Measurements from ENCODE around the gene CEMIP.

The CEMIP gene

DNA sequence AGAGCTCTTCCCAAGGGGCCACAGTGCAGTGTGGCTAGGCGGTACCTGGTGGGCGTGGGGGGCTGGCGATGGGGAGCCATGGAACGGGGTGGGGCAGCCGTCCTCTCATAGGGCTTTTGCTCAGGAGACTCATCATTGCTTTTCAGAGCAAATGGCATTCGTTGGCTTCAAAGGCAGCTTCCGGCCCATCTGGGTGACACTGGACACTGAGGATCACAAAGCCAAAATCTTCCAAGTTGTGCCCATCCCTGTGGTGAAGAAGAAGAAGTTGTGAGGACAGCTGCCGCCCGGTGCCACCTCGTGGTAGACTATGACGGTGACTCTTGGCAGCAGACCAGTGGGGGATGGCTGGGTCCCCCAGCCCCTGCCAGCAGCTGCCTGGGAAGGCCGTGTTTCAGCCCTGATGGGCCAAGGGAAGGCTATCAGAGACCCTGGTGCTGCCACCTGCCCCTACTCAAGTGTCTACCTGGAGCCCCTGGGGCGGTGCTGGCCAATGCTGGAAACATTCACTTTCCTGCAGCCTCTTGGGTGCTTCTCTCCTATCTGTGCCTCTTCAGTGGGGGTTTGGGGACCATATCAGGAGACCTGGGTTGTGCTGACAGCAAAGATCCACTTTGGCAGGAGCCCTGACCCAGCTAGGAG is 169.6 kb downstream of the CEMIP start:
- no peak for DNase-seq (ENCODE audit: extremely low spot score)
- POLR2A ChIA-PET = no interaction called here
- no peak for TF ChIP-seq FOXM1 (IDR thresholded peaks at IDR 0.05; ENCODE audit: borderline replicate concordance)
- TF ChIP-seq L3MBTL2 (conservative IDR thresholded peaks at IDR 0.05) = no peak
- TF ChIP-seq HDGF (IDR thresholded peaks at IDR 0.05; ENCODE audit: borderline replicate concordance) = no peak
- no peak for TF ChIP-seq TARDBP (IDR thresholded peaks at IDR 0.05)
- TF ChIP-seq ZNF384 (IDR thresholded peaks at IDR 0.05) = no peak
- CTCF ChIA-PET = no interaction called here

DNA sequence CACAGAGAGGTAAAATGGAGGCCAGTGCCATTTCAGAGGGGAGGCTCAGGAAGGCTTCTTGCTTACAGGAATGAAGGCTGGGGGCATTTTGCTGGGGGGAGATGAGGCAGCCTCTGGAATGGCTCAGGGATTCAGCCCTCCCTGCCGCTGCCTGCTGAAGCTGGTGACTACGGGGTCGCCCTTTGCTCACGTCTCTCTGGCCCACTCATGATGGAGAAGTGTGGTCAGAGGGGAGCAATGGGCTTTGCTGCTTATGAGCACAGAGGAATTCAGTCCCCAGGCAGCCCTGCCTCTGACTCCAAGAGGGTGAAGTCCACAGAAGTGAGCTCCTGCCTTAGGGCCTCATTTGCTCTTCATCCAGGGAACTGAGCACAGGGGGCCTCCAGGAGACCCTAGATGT is 170.6 kb downstream of the CEMIP start:
- POLR2A ChIA-PET = no interaction called here
- no peak for DNase-seq (ENCODE audit: extremely low spot score)
- CTCF ChIA-PET = interaction anchor here (0.5 kb wide), 1 partner anchor 25 kb away, joined by 3 read pairs; no protein-coding TSS in a partner anchor
- no peak for TF ChIP-seq FOXK2 (IDR thresholded peaks at IDR 0.05)
- TF ChIP-seq FOXA1 (IDR thresholded peaks at IDR 0.05) = no peak
- TF ChIP-seq SUZ12 (IDR thresholded peaks at IDR 0.05) = no peak
- TF ChIP-seq, protein P1, sequence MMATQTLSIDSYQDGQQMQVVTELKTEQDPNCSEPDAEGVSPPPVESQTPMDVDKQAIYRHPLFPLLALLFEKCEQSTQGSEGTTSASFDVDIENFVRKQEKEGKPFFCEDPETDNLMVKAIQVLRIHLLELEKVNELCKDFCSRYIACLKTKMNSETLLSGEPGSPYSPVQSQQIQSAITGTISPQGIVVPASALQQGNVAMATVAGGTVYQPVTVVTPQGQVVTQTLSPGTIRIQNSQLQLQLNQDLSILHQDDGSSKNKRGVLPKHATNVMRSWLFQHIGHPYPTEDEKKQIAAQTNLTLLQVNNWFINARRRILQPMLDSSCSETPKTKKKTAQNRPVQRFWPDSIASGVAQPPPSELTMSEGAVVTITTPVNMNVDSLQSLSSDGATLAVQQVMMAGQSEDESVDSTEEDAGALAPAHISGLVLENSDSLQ (IDR thresholded peaks at IDR 0.05) = no peak
- no peak for TF ChIP-seq LEF1 (IDR thresholded peaks at IDR 0.05; ENCODE audit: borderline replicate concordance)
- TF ChIP-seq BHLHE40 (IDR thresholded peaks at IDR 0.05; ENCODE audit: borderline replicate concordance) = no peak
- TF ChIP-seq L3MBTL2 (conservative IDR thresholded peaks at IDR 0.05) = no peak

DNA sequence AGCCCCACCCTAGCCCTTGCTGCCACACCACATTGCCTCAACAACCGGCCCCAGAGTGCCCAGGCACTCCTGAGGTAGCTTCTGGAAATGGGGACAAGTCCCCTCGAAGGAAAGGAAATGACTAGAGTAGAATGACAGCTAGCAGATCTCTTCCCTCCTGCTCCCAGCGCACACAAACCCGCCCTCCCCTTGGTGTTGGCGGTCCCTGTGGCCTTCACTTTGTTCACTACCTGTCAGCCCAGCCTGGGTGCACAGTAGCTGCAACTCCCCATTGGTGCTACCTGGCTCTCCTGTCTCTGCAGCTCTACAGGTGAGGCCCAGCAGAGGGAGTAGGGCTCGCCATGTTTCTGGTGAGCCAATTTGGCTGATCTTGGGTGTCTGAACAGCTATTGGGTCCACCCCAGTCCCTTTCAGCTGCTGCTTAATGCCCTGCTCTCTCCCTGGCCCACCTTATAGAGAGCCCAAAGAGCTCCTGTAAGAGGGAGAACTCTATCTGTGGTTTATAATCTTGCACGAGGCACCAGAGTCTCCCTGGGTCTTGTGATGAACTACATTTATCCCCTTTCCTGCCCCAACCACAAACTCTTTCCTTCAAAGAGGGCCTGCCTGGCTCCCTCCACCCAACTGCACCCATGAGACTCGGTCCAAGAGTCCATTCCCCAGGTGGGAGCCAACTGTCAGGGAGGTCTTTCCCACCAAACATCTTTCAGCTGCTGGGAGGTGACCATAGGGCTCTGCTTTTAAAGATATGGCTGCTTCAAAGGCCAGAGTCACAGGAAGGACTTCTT is 171.3 kb downstream of the CEMIP start:
- CTCF ChIA-PET = interaction anchor here (0.5 kb wide), 1 partner anchor 24 kb away, joined by 3 read pairs; no protein-coding TSS in a partner anchor
- TF ChIP-seq ELF4 (IDR thresholded peaks at IDR 0.05) (no peak), SP1 (IDR thresholded peaks at IDR 0.05) (no peak), ZNF384 (IDR thresholded peaks at IDR 0.05) (no peak), LEF1 (IDR thresholded peaks at IDR 0.05; ENCODE audit: borderline replicate concordance) (no peak), NFRKB (IDR thresholded peaks at IDR 0.05) (no peak), TARDBP (IDR thresholded peaks at IDR 0.05) (no peak), CTBP1 (IDR thresholded peaks at IDR 0.05; ENCODE audit: borderline replicate concordance) (no peak), ARNT (IDR thresholded peaks at IDR 0.05) (no peak), FOXA1 (IDR thresholded peaks at IDR 0.05) (no peak), FOXK2 (IDR thresholded peaks at IDR 0.05) (no peak), L3MBTL2 (conservative IDR thresholded peaks at IDR 0.05) (no peak), BHLHE40 (IDR thresholded peaks at IDR 0.05; ENCODE audit: borderline replicate concordance) (no peak), FOXM1 (IDR thresholded peaks at IDR 0.05; ENCODE audit: borderline replicate concordance) (no peak)
- TF ChIP-seq, protein P1 (IDR thresholded peaks at IDR 0.05) = no peak
- no peak for DNase-seq (ENCODE audit: extremely low spot score)
- POLR2A ChIA-PET = no interaction called here

DNA sequence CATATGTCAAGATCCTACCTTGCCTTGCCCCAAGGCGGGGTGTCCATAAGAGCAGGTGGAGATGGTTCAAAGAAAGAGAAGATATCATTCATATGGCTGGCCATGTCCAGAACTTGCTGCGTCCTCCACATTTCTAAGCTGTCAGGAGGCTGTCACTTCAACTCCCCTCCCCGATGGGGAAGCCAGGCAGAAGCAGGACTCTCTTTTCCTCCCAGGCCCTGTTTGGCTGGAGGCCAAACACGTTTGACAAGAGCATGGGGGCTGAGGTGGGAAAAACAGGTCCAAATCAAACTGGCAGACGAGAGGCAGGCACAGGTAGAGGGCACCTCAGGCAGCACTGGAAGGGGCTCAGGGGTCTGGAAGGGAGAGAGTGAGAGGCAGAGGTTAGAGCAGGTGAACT is 172.8 kb downstream of the CEMIP start:
- CTCF ChIA-PET = no interaction called here
- POLR2A ChIA-PET = no interaction called here
- no peak for DNase-seq (ENCODE audit: extremely low spot score)
- TF ChIP-seq SP1 (IDR thresholded peaks at IDR 0.05) = no peak
- no peak for TF ChIP-seq SUZ12 (IDR thresholded peaks at IDR 0.05)
- TF ChIP-seq LEF1 (IDR thresholded peaks at IDR 0.05; ENCODE audit: borderline replicate concordance) = no peak
- no peak for TF ChIP-seq FOXA1 (IDR thresholded peaks at IDR 0.05)
- no peak for TF ChIP-seq ELF4 (IDR thresholded peaks at IDR 0.05)
- no peak for TF ChIP-seq HDGF (IDR thresholded peaks at IDR 0.05; ENCODE audit: borderline replicate concordance)
- TF ChIP-seq, protein P1 (IDR thresholded peaks at IDR 0.05) = no peak
- no peak for TF ChIP-seq L3MBTL2 (conservative IDR thresholded peaks at IDR 0.05)
- no peak for TF ChIP-seq BHLHE40 (IDR thresholded peaks at IDR 0.05; ENCODE audit: borderline replicate concordance)
- no peak for TF ChIP-seq TARDBP (IDR thresholded peaks at IDR 0.05)
- no peak for TF ChIP-seq CTBP1 (IDR thresholded peaks at IDR 0.05; ENCODE audit: borderline replicate concordance)
- no peak for TF ChIP-seq FOXM1 (IDR thresholded peaks at IDR 0.05; ENCODE audit: borderline replicate concordance)

DNA sequence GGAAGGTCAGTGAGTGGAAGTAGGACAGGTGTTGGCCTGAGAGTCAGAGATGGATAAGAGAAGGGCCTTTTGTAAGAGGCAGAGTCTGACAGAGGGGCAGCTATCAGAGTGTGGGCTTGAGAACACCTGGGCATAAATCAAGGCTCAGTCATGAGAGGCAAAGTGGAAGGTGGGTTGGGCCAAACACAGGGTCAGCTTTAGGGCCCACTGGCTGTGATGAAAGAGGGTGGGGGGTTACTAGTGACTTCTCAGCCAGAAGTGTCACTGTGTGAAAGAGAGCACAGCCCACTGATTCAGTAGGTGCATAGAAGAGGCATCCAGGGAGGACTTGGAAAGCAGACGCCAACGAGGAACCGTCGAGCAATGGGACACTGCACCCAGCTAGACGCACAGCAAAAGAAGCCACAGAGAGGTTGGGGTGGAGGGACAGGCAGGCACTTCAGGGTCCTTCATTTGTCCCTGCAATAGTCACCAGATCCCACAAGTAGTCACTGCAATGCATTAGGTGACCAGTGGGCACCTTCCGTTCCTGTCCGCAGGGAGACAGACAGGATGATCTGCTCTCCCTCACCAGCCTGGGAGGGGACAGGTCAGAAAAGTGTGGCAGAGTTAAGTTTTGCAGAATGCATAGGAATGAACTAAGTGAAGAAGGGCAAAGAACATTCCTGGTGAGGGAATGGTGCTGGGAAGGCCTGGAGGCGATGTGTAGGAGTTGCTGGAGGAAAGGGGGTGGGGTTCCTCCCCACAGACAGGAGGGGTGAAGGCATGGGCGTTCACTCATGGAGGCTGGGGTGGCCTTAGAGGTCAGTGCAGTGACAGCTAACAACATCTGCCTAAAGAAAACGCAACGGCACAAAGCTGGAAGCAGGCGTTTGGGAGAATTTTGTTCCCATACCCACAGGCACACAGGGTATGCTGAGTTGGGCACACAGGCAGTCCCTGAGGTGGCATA is 174.1 kb downstream of the CEMIP start:
- POLR2A ChIA-PET = no interaction called here
- CTCF ChIA-PET = interaction anchor here (0.7 kb wide), 1 partner anchor 70 kb away, joined by 3 read pairs; no protein-coding TSS in a partner anchor
- DNase-seq (ENCODE audit: extremely low spot score) = no peak
- TF ChIP-seq FOXK2 (IDR thresholded peaks at IDR 0.05) (no peak), SP1 (IDR thresholded peaks at IDR 0.05) (no peak), L3MBTL2 (conservative IDR thresholded peaks at IDR 0.05) (no peak), ELF4 (IDR thresholded peaks at IDR 0.05) (no peak), SUZ12 (IDR thresholded peaks at IDR 0.05) (no peak), FOXA1 (IDR thresholded peaks at IDR 0.05) (no peak), BHLHE40 (IDR thresholded peaks at IDR 0.05; ENCODE audit: borderline replicate concordance) (no peak), ZNF384 (IDR thresholded peaks at IDR 0.05) (no peak), ARNT (IDR thresholded peaks at IDR 0.05) (no peak), FOXM1 (IDR thresholded peaks at IDR 0.05; ENCODE audit: borderline replicate concordance) (no peak), CTBP1 (IDR thresholded peaks at IDR 0.05; ENCODE audit: borderline replicate concordance) (no peak), HDGF (IDR thresholded peaks at IDR 0.05; ENCODE audit: borderline replicate concordance) (no peak), NFRKB (IDR thresholded peaks at IDR 0.05) (no peak), LEF1 (IDR thresholded peaks at IDR 0.05; ENCODE audit: borderline replicate concordance) (no peak)
- TF ChIP-seq, protein P1 (IDR thresholded peaks at IDR 0.05) = no peak
